HG03060 (cell line): ENCODE results near the gene TBXAS1.

Source experiments
- ATAC-seq: cut with Tn5 transposase; IDR thresholded peaks from one replicate; pipeline ENCODE4 v1.9.1; 2021; ENCODE audit warnings: low read depth, moderate number of reproducible peaks; ENCODE audit not compliant: unreplicated experiment

TBXAS1 gene

DNA sequence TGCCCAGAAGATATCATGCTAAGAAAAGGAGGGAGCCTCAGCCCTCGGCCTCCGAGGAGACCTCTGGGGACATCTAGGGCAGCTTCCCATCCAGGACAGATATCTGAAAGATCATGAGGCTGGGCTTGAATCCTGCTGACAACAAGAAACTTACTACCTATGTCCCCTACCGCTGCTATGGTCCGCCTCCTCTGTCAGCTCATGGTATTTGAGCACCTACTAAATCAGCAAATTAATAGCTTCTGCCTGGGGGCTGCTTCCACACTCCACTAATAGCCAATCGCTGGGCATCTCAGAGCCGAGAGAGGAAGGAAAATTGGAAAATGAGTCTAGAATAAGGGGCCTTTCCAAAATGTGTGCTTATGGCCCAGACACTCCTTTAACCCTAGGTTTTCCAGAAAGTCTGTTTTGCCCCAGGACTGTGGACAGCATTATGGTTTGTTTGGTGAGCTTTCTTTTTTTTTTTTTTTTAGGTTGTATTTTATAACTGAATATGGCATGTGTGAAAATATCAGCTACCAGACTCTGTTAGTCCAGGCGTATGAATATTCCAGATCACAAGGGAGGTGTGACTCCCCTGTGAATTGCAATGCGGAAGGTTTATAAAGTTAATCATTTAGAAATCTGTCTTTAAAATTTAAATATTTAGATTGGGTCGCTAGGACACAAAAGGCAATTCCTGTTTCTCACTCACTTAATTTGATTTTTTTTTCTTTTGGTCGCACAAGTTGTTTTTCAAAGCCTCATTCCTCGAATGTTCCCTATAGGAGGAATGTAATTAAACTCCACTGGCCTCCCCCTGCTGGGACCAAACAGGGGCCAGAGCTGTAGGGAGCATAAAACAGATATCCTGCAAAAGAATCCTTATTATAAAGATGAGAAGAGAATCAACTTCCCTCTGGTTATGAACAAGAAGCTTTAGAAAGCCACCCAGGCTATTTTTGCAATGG, 144.3 kb downstream of the TBXAS1 start:
- no peak for ATAC-seq

DNA sequence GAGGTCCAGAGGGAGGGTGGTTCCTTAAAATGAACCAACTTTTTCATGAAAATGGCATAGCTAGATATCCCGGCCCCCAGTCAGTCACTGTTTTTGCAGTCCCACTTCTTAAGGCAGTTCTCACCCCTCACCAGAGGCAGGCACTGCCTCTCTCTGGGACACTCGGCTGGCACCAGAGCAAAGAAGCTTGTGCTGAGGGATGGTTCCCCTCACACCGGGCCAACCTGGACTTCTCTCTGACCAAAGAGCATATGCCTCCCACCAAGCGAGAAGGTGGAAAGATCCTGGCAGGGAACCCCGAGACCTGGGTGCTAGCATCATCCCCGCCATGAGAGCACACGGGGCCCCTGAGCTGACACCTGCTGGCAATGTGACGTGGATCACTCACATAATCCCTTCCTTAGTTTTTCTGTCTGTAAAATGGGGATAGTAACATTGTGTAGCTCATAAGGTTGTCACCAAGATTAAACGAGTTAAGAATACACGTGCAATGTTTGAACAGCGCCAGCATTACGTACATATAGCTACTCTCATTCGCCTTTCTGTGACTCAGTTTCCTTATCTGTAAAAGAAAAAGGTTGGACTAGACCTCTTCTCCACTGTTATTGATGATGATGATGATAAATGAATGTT, 145.2 kb downstream of the TBXAS1 start:
- no peak for ATAC-seq

DNA sequence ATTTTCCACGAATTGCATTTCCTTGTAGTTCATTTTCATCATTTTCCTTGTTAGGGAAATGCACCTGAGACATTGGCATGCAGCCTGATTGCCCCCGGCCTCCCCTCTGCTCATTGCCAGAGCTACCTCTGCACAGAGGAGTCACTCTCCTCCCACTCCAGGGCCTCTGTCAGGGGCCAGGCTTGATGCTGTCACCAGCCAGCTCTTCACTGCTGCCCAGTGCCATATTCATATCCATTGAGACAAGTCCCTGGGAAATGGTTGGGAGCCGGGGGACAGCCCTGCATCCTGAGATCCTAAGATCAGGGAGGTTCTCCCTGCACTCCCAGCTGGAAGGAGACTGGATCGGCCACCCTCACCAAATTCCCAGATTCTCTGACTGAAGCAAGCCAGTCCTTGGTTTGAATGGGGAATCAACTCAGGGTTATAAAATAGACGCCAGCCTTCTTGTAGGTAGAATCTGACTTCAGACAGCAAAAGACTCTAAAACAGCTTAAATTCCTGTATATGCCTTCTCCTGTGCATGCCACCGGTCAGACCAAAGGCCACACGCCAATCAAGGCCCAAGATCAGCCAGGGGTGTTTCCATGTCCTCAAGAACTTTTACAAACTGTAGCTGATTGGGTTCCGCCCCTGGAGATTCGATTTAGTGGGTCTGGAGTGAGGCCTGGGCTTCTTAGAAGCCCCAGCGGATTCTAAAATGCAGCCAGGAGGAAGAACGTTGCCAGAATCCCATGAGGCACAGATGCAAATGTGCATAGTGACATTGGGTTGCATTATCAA, 147.2 kb downstream of the TBXAS1 start:
- ATAC-seq: no peak

DNA sequence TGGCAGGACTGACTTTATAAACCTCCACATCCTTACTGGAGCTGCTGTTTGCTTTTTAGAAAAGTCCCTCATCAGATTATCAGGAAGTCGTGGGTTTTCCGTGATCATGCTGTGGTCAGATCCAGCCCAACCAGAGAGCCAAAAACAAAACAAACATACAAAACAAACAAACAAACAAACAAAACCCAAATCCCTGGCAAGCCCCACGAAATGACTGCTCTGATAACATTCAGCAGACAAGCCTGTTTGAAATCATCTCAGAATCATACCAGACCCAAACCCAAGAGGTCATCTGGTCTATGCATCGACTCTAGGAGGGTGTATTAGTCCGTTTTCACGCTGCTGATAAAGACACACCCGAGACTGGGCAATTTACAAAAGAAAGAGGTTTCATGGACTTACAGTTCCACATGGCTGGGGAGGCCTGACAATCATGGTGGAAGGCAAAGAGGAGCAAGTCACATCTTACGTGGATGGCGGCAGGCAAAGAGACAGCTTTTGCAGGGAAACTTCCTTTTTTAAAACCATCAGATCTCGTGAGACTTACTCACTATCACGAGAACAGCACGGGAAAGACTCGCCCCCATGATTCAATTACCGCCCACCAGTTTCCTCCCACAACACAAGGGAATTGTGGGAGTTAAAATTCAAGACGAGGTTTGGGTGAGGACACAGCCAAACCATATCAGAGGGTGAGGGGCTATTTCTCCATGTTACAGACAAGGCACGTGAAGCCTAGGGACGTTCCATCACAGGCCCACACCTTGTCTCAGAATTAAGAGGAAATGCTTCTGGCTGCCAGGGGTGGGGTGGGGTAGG, 148.0 kb downstream of the TBXAS1 start:
- ATAC-seq: no peak

DNA sequence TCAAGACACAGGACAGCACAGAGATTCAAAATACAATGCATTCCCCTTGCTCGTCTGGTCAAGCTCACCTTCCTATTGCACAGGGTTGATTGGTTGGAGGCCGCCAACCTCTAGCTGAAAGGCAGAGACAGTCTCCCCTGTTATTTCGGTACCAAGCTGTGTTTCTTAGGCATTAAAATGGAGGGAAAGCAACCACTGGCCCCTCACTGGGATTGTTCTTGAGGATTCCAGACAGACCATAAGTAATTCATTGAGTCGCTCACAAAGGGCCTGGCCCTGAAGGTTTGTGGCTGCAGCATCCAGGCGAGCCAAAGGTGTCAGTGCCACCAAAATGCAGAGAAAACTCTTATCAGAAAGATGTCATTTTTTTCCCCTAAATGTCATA, 152.4 kb downstream of the TBXAS1 start:
- no peak for ATAC-seq

DNA sequence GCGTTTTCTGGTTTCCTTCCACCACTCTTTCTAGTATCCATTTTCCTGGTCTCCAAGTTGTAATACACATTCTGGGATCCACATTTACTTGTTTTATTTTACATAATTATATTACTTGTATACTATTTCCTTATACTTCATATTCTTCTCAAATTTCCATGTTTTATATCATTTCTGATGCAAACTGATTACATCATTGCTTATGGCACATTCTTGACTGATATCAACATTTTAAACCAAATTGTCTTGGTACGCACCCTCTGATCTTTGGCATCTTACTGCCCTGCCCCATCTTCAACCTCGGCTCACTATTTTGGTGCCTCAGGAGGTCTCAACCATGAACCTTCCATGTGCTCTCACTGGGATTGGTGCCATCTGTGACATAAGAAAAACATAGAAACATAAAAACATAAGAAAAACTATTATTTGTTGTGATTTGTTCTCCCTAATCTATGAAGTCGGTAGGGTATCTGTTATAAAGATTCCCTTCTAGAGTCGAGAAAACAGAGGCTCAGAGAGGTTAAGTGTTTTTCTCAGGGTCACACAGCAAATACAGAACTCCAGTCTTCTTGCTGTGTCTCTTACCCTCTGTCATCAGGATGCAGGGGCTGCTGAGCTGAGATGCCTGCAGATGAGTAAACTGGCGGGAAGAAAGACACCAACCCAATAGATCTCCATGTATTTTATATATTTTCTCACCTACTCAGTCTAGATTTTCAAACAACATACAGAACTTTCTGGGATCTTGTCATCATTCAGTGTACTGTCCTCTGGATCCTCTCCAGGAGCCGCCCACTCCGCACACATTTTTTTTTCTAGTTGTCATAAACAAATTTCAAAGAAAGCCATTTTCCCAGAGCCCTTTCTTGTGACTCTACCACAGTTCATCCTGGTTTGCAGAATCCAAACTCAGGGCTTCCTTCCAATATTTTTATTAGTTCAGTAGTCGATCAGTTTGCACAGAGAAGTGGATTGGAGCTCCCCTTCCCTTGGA, 154.2 kb downstream of the TBXAS1 start:
- ATAC-seq: no peak

DNA sequence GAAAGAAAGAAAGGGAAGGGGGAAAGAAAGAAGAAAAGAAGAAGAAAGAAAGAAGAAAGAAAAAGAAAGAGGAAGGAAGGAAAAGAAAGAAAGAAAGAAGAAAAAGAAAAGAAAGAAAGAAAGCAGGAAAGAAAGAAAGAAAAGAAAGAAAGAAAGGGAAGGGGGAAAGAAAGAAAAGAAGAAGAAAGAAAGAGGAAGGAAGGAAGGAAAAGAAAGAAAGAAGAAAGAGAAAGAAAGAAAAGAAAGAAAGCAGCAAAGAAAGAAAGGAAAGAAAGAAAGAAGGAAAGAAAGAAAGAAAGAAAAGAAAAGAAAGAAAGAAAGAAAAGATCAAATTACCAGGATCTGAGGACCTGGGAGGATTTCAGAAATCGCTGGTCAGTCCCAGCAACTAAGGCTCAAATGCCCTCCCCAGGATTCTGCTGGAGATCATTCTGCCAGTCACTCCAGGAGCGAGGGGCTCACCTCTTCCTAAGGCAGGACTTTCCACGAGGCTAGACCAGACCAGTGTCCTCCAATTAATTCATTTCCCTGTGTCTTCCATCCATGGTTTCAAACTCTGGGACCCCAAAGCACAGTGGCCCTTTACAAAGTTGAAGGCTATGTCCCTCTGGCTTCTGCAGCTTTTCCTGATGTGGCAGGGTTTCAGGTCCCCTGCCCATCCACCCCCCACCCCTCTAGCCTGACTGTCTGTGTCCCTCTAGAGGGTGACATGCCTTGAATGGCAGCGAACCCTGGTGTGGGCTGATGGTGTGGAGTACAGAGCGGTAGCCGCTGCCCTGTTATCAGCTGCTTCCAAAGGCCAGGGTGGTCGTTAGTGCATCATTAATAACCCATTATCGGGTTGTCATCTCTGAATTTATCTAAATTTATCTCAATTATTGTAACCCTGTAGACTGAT, 155.8 kb downstream of the TBXAS1 start:
- no peak for ATAC-seq

DNA sequence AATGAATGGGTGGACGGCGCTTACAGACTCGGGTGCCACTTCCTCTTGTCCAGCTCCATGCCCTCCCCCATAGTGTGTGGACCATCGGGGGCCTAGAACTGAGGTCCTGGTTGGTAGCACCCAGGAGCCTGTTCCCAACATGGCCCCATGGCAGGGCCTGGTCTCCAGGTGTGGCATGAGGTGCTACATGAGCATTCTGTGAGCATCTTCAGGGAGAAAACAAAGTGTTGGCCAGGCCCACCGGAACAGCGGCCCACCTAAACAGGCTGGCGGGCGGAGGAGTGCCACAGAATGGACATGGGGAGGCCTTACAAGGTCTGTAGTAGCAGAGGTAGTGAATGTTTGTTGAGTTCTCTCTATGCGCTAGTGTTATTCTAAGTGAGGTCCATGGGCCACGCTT, 156.7 kb downstream of the TBXAS1 start:
- ATAC-seq: no peak

DNA sequence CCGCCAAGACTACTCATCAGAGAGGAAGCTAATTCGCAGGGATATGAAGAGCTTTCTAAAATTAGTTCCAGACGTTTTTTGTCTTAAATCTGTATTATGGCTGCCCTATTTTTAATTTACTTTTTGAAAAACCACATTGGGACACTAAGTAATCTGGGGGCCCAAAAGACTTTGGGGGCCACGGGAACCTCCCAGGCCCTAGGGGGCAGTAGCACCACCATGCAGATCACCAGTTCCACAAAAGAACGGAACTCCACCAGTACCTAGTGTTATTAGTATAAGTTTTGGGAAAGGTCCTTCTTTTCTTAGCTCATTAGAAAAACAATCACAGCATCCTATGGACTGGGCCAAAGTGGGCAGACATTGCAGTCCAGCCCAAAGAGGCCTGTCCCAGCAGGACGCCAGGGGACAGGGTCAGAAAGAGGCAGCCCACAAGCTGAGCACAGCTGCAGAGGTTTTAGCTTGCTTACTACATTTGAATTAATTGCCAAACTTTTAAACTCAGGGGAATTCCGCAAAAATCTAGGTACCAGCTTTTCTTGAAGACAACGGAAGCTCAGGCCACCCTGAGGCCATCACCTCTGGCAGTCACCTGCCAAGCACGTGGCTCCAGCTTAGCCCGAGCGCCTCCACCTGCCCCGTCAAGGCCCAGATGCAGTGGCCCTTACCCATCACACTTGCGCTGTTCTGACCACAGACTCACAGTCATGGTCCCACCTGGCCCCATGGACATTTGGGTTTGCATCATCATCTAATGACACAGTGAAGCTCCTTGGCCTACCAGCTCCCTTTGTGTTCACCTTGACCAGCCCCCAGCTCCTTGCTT, 158.8 kb downstream of the TBXAS1 start:
- ATAC-seq: no peak

DNA sequence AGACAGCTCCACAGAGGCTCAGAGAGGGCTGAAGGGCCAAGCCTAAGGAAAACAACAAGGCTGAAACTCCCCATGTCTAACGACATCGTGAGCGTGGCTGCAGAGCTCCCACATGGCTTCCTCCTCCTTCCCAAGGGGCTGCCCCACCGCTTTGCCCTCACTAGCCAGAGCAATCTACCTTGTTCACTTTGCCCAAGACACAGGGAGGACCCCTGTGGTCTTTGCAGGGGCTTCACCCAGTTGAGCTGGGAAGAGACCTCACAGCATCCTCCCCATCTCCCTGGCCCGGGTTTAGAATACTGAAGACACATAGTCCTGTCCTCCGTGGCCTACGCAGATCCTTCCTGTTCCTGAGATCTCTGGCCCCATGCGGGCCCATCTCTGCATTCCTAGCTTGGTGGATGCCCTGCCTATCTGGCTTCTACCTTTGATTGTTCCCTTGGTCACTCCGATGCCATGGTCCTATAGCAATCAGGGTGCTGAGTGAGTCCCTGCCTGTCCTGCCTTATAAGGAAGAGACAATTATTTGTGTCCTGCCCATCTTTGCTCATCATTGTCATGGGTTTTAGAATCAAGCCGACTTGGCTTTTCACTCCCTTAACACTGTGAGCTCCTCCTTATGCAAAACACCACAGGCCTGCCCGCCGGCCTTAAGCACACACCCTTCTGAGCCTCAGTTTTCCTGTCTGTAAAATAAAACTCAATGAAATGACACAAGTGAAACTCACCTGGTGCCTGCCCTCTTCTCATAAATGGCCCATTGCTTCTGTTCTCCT, 160.5 kb downstream of the TBXAS1 start:
- no peak for ATAC-seq

DNA sequence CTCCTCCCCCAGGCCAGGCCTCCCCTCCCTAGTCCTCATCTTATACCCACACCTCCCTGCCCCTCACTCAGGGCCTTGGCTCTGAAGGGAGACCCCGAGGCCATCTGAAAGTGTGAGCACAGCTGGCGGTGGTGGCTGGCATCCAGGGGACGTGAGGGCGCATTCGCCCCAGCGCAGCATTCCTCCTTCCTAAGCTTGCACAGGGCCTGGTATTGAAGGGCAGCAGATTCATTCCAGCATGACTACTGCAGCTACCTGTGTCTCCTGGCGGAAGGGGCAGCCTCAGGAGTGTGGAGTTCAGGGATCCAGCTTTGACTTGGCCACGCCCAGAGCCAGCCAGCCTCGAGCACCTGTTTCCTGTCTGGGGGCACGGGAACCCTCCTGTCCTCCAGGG, 161.1 kb downstream of the TBXAS1 start:
- no peak for ATAC-seq

DNA sequence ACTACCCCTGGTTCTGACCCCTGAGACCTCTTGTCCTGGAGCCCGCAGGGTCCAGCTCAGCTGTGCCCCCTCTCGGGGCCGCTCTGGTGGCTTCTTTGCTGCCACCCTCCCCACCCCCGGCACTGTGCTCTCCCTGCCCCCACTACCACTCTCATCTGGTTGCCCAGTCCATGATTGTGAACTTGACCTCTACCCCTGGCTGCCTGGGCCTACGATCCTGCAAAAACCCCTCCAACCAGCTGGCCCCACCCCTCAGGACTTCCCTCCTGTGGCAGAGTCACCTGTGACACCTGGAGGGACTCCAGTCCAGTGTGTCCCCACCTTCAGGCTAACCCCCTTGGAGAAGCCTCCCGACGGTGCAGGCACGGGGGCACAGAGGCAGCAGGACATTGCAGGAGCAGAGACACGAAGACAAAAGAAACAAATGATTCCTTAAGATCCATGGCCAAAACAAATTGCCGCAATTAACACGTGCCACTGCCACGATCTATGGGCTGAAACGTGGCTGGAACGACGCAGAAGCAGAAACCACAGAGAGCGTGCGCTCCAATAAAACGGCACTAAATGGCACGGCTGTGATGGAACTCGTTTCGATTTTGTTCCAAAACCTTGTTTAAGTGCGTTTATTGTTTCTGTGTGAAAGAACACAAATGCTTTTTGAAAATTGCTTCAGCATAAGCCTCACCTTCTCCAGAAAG, 161.7 kb downstream of the TBXAS1 start:
- no peak for ATAC-seq

DNA sequence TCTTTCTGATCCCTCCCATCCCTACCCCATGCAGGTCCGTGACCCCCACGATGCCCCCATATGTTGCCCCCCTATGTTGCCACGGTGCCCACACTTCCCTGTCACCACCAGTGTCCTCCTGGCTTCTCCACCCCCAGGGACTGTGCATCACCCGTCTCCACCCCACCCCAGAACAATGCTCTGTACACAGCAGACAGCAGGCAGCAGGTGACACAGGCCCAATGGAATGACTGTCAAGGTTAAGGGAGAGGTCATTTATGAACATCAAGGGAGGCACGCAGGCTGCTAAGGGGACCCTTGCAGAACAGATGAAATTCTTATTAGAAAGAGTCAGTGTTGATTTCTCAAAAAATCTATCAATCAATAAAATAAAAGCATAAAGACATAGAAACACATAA, 162.2 kb downstream of the TBXAS1 start:
- no peak for ATAC-seq

DNA sequence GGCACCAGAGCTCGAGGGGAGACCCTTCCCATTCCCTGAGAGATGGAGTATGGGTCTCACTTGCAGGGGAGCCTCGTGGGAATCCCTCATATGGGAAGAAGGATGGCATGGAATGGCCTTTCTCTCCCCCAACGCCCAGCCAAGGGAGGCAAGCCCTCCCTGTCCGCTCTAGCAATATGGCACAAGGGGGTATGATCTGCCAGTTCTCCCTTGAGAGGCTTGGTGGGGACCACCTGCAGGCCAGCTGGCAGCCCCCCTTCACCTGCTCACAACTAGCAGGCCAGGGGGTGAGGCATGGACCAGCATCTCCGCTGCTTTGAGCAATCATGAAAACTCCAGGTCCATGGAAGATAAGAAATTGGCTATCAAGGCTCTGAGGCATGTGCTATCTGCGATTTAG, 162.8 kb downstream of the TBXAS1 start:
- ATAC-seq: no peak

DNA sequence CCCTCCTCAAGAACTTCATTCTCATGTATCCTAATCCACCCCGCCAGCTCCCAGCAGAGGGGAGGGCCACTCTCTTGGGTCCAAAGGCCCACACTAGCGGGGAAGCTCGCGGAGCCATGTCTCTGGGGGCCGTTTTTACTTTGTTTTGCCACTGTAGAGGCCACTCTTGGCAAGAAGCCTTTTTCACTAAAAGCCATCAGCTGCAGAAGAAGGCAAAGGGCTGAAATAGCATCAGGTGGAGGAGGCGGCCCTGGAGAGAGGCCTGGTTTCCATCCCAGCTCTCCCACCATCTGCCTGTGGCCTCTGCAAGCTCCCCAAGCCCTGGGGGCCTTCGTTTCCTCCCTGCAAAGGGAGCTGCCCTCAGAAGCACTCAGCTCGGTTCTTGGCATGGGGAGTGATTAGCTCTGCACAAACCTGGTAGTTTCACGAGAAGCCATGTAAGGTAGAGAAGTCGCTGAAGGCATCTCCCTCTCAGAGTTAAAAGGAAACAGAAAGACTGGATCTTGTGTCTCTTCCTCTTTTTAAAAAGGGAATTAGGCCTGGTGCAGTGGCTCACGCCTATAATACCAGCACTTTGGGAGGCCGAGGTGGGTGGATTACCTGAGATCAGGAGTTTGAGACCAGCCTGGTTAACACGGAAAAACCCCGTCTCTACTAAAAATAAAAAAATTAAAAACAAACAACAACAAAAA, 163.4 kb downstream of the TBXAS1 start:
- ATAC-seq: no peak
